Activated naive CD8-positive, alpha-beta T cell treated with anti-CD3 and anti-CD28 coated beads, Interleukin-2, amount 10 ng/mL, durations not matched to agents 7 days and 5 days (primary cell): Measurements from ENCODE around the gene ISCU. TPM values are rescaled to one million over a fixed set of nuclear protein-coding genes. Genes with fewer than 3 reads are reported as not detected.

Experiments used
- ATAC-seq: fragments of 150-1000 bp; cut with Tn5 transposase; one replicate; pipeline ENCODE4 v1.10.0; 2021; ENCODE audit warnings: low read depth, moderate library complexity
- POLR2A ChIA-PET: fragments of 350-600 bp; sonication (Branson Sonifier 250); formaldehyde crosslinking; loops from one replicate; lab custom pipeline; 2021; ENCODE audit warnings: antibody characterized with exemption; lab: Charles Lee
- DNase-seq: peaks from one replicate; pipeline ENCODE4 v3.0.0; 2021
- H3K27ac Mint-ChIP-seq: one replicate; pipeline ENCODE4 v1.8.0; 2022; ENCODE audit warnings: mild to moderate bottlenecking, mixed read lengths
- H3K27me3 Mint-ChIP-seq: one replicate; pipeline ENCODE4 v1.8.0; 2022; ENCODE audit warnings: mild to moderate bottlenecking, moderate library complexity, mixed read lengths
- H3K36me3 Mint-ChIP-seq: one replicate; pipeline ENCODE4 v1.8.0; 2021; ENCODE audit warnings: mild to moderate bottlenecking, mixed read lengths
- H3K4me1 Mint-ChIP-seq: one replicate; pipeline ENCODE4 v1.8.0; 2021; ENCODE audit warnings: mixed read lengths
- H3K4me3 Mint-ChIP-seq: one replicate; pipeline ENCODE4 v1.8.0; 2022; ENCODE audit warnings: mild to moderate bottlenecking, moderate library complexity, mixed read lengths
- H3K9me3 Mint-ChIP-seq: one replicate; pipeline ENCODE4 v1.8.0; 2021; ENCODE audit warnings: mixed read lengths
- total RNA-seq, 2 experiments: library from RNA; stranded (reverse); gene quantifications; one replicate each; pipeline ENCODE4 v1.2.3, GENCODE V29; 2021

ISCU gene
- total RNA-seq, 2 experiments from 2014 or later: 86.8 to 89.6 TPM

- H3K4me1 Mint-ChIP-seq: no peaks in the 10 kb centered on the region
- H3K36me3 Mint-ChIP-seq: no peaks in the 10 kb centered on the region
- ATAC-seq: no peak
- POLR2A ChIA-PET: no interaction called here
- no peak overlapping the region for H3K4me3 Mint-ChIP-seq
- DNase-seq: no peak
- H3K9me3 Mint-ChIP-seq: no peaks in the 10 kb centered on the region
- H3K27ac Mint-ChIP-seq: no peak overlapping the region
- H3K27me3 Mint-ChIP-seq: peaks cover 2% of the 10 kb centered on the region
Measured at GRCh38 chr12:108591267-108591980, 29.0 kb downstream of the ISCU start.

GRCh38 chr12:108592033-108592909, 29.9 kb downstream of the ISCU start:
- Mint-ChIP-seq H3K4me1 (no peaks in the 10 kb centered on the region), H3K27me3 (peaks cover 2% of the 10 kb centered on the region), H3K27ac (no peak overlapping the region), H3K4me3 (no peak overlapping the region), H3K36me3 (no peaks in the 10 kb centered on the region), H3K9me3 (no peaks in the 10 kb centered on the region)
- DNase-seq (no peak), ATAC-seq (no peak)
- POLR2A ChIA-PET: interaction anchor here (0.6 to 1.0 kb wide), 2 partner anchors 14 to 19 kb away, joined by 3 to 4 read pairs; no protein-coding TSS in a partner anchor

- H3K27me3 Mint-ChIP-seq: no peaks in the 10 kb centered on the region
Measured at GRCh38 chr12:108594323-108594903, 32.0 kb downstream of the ISCU start.

GRCh38 chr12:108594960-108595710, 32.7 kb downstream of the ISCU start:
- H3K36me3 Mint-ChIP-seq: no peaks in the 10 kb centered on the region
- no peak for ATAC-seq
- POLR2A ChIA-PET: no interaction called here
- H3K9me3 Mint-ChIP-seq: no peaks in the 10 kb centered on the region
- H3K4me1 Mint-ChIP-seq: no peaks in the 10 kb centered on the region
- H3K4me3 Mint-ChIP-seq: no peak overlapping the region
- H3K27me3 Mint-ChIP-seq: peaks cover 2% of the 10 kb centered on the region
- no peak overlapping the region for H3K27ac Mint-ChIP-seq
- no peak for DNase-seq

More at GRCh38 chr12:108594323-108594903, 32.0 kb downstream of the ISCU start:
- DNase-seq (no peak), ATAC-seq (no peak)
- H3K9me3 Mint-ChIP-seq: no peaks in the 10 kb centered on the region
- H3K36me3 Mint-ChIP-seq: no peaks in the 10 kb centered on the region
- POLR2A ChIA-PET: no interaction called here
- no peaks in the 10 kb centered on the region for H3K4me1 Mint-ChIP-seq
- no peak overlapping the region for H3K27ac Mint-ChIP-seq
- no peak overlapping the region for H3K4me3 Mint-ChIP-seq

- H3K27ac Mint-ChIP-seq: no peak overlapping the region
- POLR2A ChIA-PET: interaction anchor here (0.6 kb wide), 1 partner anchor 395 kb away, joined by 3 read pairs; no protein-coding TSS in a partner anchor
- H3K4me1 Mint-ChIP-seq: no peaks in the 10 kb centered on the region
- H3K36me3 Mint-ChIP-seq: no peaks in the 10 kb centered on the region
- DNase-seq: no peak
- peaks cover 3% of the 10 kb centered on the region for H3K27me3 Mint-ChIP-seq
- no peak for ATAC-seq
- H3K9me3 Mint-ChIP-seq: no peaks in the 10 kb centered on the region
- H3K4me3 Mint-ChIP-seq: no peak overlapping the region
Measured at GRCh38 chr12:108595711-108596647, 33.6 kb downstream of the ISCU start.

- no peak overlapping the region for H3K27ac Mint-ChIP-seq
- H3K36me3 Mint-ChIP-seq: no peaks in the 10 kb centered on the region
- DNase-seq: no peak
- no peaks in the 10 kb centered on the region for H3K4me1 Mint-ChIP-seq
- H3K4me3 Mint-ChIP-seq: no peak overlapping the region
- POLR2A ChIA-PET: no interaction called here
- no peaks in the 10 kb centered on the region for H3K9me3 Mint-ChIP-seq
- peaks cover 3% of the 10 kb centered on the region for H3K27me3 Mint-ChIP-seq
- no peak for ATAC-seq
Measured at GRCh38 chr12:108596854-108597558, 34.6 kb downstream of the ISCU start.

- H3K36me3 Mint-ChIP-seq: no peaks in the 10 kb centered on the region
- H3K4me3 Mint-ChIP-seq: no peak within 1 kb of the TSS
- H3K4me1 Mint-ChIP-seq: no peaks in the 10 kb centered on the region
- no peak within 1 kb of the TSS for H3K27ac Mint-ChIP-seq
- H3K27me3 Mint-ChIP-seq: peaks cover 5% of the 10 kb centered on the region
- no peaks in the 10 kb centered on the region for H3K9me3 Mint-ChIP-seq
- ATAC-seq: no peak
- DNase-seq: no peak
- POLR2A ChIA-PET: no interaction called here
Measured at GRCh38 chr12:108597559-108598471, 35.4 kb downstream of the ISCU start, which contains the start of gene TMEM119. TMEM119 (minus strand) TSS chr12:108598084; CDS start chr12:108592383, 5,701 bp downstream.

- no peaks in the 10 kb centered on the region for H3K4me1 Mint-ChIP-seq
- POLR2A ChIA-PET: no interaction called here
- no peaks in the 10 kb centered on the region for H3K36me3 Mint-ChIP-seq
- no peak overlapping the region for H3K4me3 Mint-ChIP-seq
- ATAC-seq (no peak), DNase-seq (no peak)
- no peak overlapping the region for H3K27ac Mint-ChIP-seq
- no peaks in the 10 kb centered on the region for H3K9me3 Mint-ChIP-seq
- H3K27me3 Mint-ChIP-seq: peaks cover 5% of the 10 kb centered on the region
Measured at GRCh38 chr12:108598553-108599250, 36.3 kb downstream of the ISCU start.

- no peaks in the 10 kb centered on the region for H3K36me3 Mint-ChIP-seq
- no peak for ATAC-seq
- H3K4me1 Mint-ChIP-seq: no peaks in the 10 kb centered on the region
- H3K4me3 Mint-ChIP-seq: no peak overlapping the region
- DNase-seq: no peak
- H3K27ac Mint-ChIP-seq: no peak overlapping the region
- H3K27me3 Mint-ChIP-seq: peaks cover 7% of the 10 kb centered on the region
- POLR2A ChIA-PET: no interaction called here
- no peaks in the 10 kb centered on the region for H3K9me3 Mint-ChIP-seq
Measured at GRCh38 chr12:108599541-108599940, 37.1 kb downstream of the ISCU start.

GRCh38 chr12:108599948-108600701, 37.7 kb downstream of the ISCU start:
- Mint-ChIP-seq H3K9me3 (no peaks in the 10 kb centered on the region), H3K27me3 (peaks cover 8% of the 10 kb centered on the region), H3K4me1 (no peaks in the 10 kb centered on the region), H3K4me3 (no peak overlapping the region), H3K36me3 (no peaks in the 10 kb centered on the region), H3K27ac (no peak overlapping the region)
- no peak for DNase-seq
- ATAC-seq: no peak
- POLR2A ChIA-PET: no interaction called here
